CD4-positive, alpha-beta T cell (primary cell): ENCODE results near the gene ANXA3. TPM values are rescaled to one million over a fixed set of nuclear protein-coding genes. Genes with fewer than 3 reads are reported as not detected.
A peak's percentile ranks its signal among the peaks of the same experiment; 100 is the strongest.

Source experiments
- ATAC-seq: fragments of 200-7000 bp; cut with Tn5 transposase; one replicate; pipeline ENCODE4 v1.10.0; 2022; ENCODE audit warnings: mild to moderate bottlenecking; ENCODE audit not compliant: poor library complexity
- CTCF ChIA-PET: fragments of 350-600 bp; sonication (Branson Sonifier 250); formaldehyde crosslinking; loops from one replicate; lab custom pipeline; 2021; ENCODE audit warnings: antibody characterized with exemption, inconsistent platforms; lab: Charles Lee
- POLR2A ChIA-PET: fragments of 350-600 bp; sonication (Branson Sonifier 250); formaldehyde crosslinking; loops from one replicate; lab custom pipeline; 2021; ENCODE audit warnings: antibody characterized with exemption, inconsistent platforms; lab: Charles Lee
- DNase-seq, 14 experiments: peaks; one replicate each; pipeline ENCODE4 v3.0.0-alpha.2; 2013 to 2020; ENCODE audit warnings: mixed read lengths in 2 of 14
- H3K27ac ChIP-seq, 2 donors: one replicate each; pipeline versions ENCODE4 v1.5.1 to v1.7.0; 2013; ENCODE audit warnings: low read length in 2 of 2, low read depth in 1 of 2, mild to moderate bottlenecking in 1 of 2
- H3K27me3 ChIP-seq, 2 experiments: 1 replicate in 1 of 2; 2 replicates in 1 of 2; pipeline versions ENCODE4 v1.6.1 to v1.7.0; 2013; ENCODE audit warnings: low read length in 2 of 2, control low read depth in 1 of 2, mild to moderate bottlenecking in 1 of 2, moderate library complexity in 1 of 2; ENCODE audit not compliant: insufficient read depth in 2 of 2, control insufficient read depth in 1 of 2
- H3K36me3 ChIP-seq: one replicate; pipeline ENCODE4 v1.6.1; 2013; ENCODE audit warnings: low read length, control low read depth; ENCODE audit not compliant: insufficient read depth
- H3K4me1 ChIP-seq: one replicate; pipeline ENCODE4 v1.6.1; 2013; ENCODE audit warnings: low read length, control low read depth; ENCODE audit not compliant: insufficient read depth
- H3K4me3 ChIP-seq: one replicate; pipeline ENCODE4 v1.5.1; 2013; ENCODE audit warnings: mild to moderate bottlenecking, low read length, moderate library complexity
- H3K9me3 ChIP-seq, 2 experiments: 1 replicate in 1 of 2; 2 replicates in 1 of 2; pipeline versions ENCODE4 v1.6.1 to v1.7.0; 2013; ENCODE audit warnings: low read length in 2 of 2, mild to moderate bottlenecking in 2 of 2, control low read depth in 1 of 2, moderate library complexity in 1 of 2; ENCODE audit not compliant: control insufficient read depth in 1 of 2, insufficient read depth in 1 of 2
- H3K27ac Mint-ChIP-seq: one replicate; pipeline ENCODE4 v1.8.0; 2020; ENCODE audit warnings: mixed read lengths
- H3K27me3 Mint-ChIP-seq: one replicate; pipeline ENCODE4 v1.8.0; 2021; ENCODE audit warnings: mixed read lengths
- H3K36me3 Mint-ChIP-seq: one replicate; pipeline ENCODE4 v1.8.0; 2021; ENCODE audit warnings: low read depth, mixed read lengths
- H3K4me1 Mint-ChIP-seq: one replicate; pipeline ENCODE4 v1.8.0; 2021; ENCODE audit warnings: low read depth, mixed read lengths
- H3K4me3 Mint-ChIP-seq: one replicate; pipeline ENCODE4 v1.8.0; 2020; ENCODE audit warnings: mild to moderate bottlenecking, mixed read lengths
- H3K9me3 Mint-ChIP-seq: one replicate; pipeline ENCODE4 v1.8.0; 2020; ENCODE audit warnings: mixed read lengths
- CTCF ChIP-seq: fragments of 200-600 bp; IDR thresholded peaks from one replicate; pipeline ENCODE4 v1.8.0; 2022; ENCODE audit warnings: antibody characterized with exemption, mild to moderate bottlenecking
- intact Hi-C, 2 experiments: fragments of 100-400 bp; cut with DNase I in 1 of 2; cut with micrococcal nuclease in 1 of 2; formaldehyde crosslinking; loops; one replicate each; pipeline versions ENCODE4 v1.15.1 to v1.9.0; 2023 to 2025; cut with DNase I, micrococcal nuclease
- total RNA-seq, 174 experiments: library from RNA in 2 of 174; stranded (reverse) in 2 of 174; gene quantifications; one replicate each; pipeline ENCODE4 v1.2.3 and lab custom pipeline; 2021 to 2026

ANXA3 gene
- total RNA-seq, 2 experiments from 2014 or later: not detected

- POLR2A ChIA-PET: no interaction called here
- Mint-ChIP-seq H3K9me3 (peaks cover 2% of the 10 kb centered on the region), H3K27ac (no peak overlapping the region), H3K36me3 (no peaks in the 10 kb centered on the region), H3K4me1 (no peaks in the 10 kb centered on the region), H3K27me3 (peaks cover 7% of the 10 kb centered on the region), H3K4me3 (no peak overlapping the region)
- DNase-seq: no peak
- CTCF ChIA-PET: no interaction called here
- peaks cover 0 to 5% of the 10 kb centered on the region in 2 experiments for H3K27me3 ChIP-seq
- no peak for TF ChIP-seq CTCF
- H3K36me3 ChIP-seq: no peaks in the 10 kb centered on the region
- no peak overlapping the region for H3K27ac ChIP-seq
- ATAC-seq: no peak
- intact Hi-C loops: no loop called here
- H3K4me1 ChIP-seq: no peaks in the 10 kb centered on the region
- H3K9me3 ChIP-seq: no peaks in the 10 kb centered on the region
- no peak overlapping the region for H3K4me3 ChIP-seq
Measured at GRCh38 chr4:78571804-78572203, 20.2 kb downstream of the ANXA3 start.

GRCh38 chr4:78578674-78579425 is 27.3 kb downstream of the ANXA3 start:
- peaks cover 2% of the 10 kb centered on the region for H3K9me3 Mint-ChIP-seq
- peaks cover 6% of the 10 kb centered on the region for H3K27me3 Mint-ChIP-seq
- no peaks in the 10 kb centered on the region for H3K36me3 Mint-ChIP-seq
- POLR2A ChIA-PET: no interaction called here
- DNase-seq: no peak
- H3K9me3 ChIP-seq: no peaks in the 10 kb centered on the region
- no peak for TF ChIP-seq CTCF
- no peaks in the 10 kb centered on the region for H3K4me1 Mint-ChIP-seq
- H3K27ac Mint-ChIP-seq: no peak overlapping the region
- H3K27me3 ChIP-seq: no peaks in the 10 kb centered on the region
- no peaks in the 10 kb centered on the region for H3K4me1 ChIP-seq
- no peaks in the 10 kb centered on the region for H3K36me3 ChIP-seq
- no peak for ATAC-seq
- no peak overlapping the region for H3K4me3 ChIP-seq
- CTCF ChIA-PET: no interaction called here
- intact Hi-C loops: no loop called here
- no peak overlapping the region for H3K4me3 Mint-ChIP-seq
- no peak overlapping the region for H3K27ac ChIP-seq

- H3K4me1 Mint-ChIP-seq: no peaks in the 10 kb centered on the region
- H3K27ac ChIP-seq: no peak overlapping the region
- intact Hi-C loops: no loop called here
- POLR2A ChIA-PET: no interaction called here
- H3K9me3 ChIP-seq: no peaks in the 10 kb centered on the region
- no peak overlapping the region for H3K27ac Mint-ChIP-seq
- TF ChIP-seq CTCF: no peak
- CTCF ChIA-PET: no interaction called here
- no peaks in the 10 kb centered on the region for H3K27me3 ChIP-seq
- peak in 2 of 14 experiments; percentile 5 to 15 for DNase-seq
- no peak overlapping the region for H3K4me3 Mint-ChIP-seq
- no peaks in the 10 kb centered on the region for H3K36me3 Mint-ChIP-seq
- H3K4me3 ChIP-seq: no peak overlapping the region
- no peaks in the 10 kb centered on the region for H3K27me3 Mint-ChIP-seq
- ATAC-seq: no peak
- no peaks in the 10 kb centered on the region for H3K4me1 ChIP-seq
- no peaks in the 10 kb centered on the region for H3K36me3 ChIP-seq
- no peaks in the 10 kb centered on the region for H3K9me3 Mint-ChIP-seq
Measured at GRCh38 chr4:78581618-78582017, 30.0 kb downstream of the ANXA3 start.
